HepG2 (cell line): Measurements from ENCODE around the gene ATP23. TPM values are rescaled to one million over a fixed set of nuclear protein-coding genes. Genes with fewer than 3 reads are reported as not detected.

Source experiments
- CBFB ChIP-seq: sonication (generic); formaldehyde crosslinking; IDR thresholded peaks from 2 replicates; pipeline ENCODE4 v1.4.0; 2020; ENCODE audit warnings: missing genetic modification reagents
- DNMT3B ChIP-seq: conservative IDR thresholded peaks from 2 replicates; pipeline ENCODE4 v1.6.1; 2016; ENCODE audit warnings: missing biosample characterization, control low read depth
- GLI4 ChIP-seq: sonication (generic); formaldehyde crosslinking; IDR thresholded peaks from 2 replicates; pipeline ENCODE4 v1.5.1; 2020; ENCODE audit warnings: missing genetic modification reagents, mild to moderate bottlenecking, moderate library complexity, borderline replicate concordance
- KLF15 ChIP-seq: sonication (generic); formaldehyde crosslinking; IDR thresholded peaks from 2 replicates; pipeline ENCODE4 v1.8.1; 2023; ENCODE audit warnings: borderline replicate concordance, mild to moderate bottlenecking, inconsistent platforms, missing genetic modification reagents, mixed read lengths
- PHF20 ChIP-seq: sonication (generic); formaldehyde crosslinking; IDR thresholded peaks from 2 replicates; pipeline ENCODE4 v1.5.0; 2020; ENCODE audit warnings: mild to moderate bottlenecking, missing genetic modification reagents
- SAFB2 ChIP-seq: sonication (generic); formaldehyde crosslinking; IDR thresholded peaks from 2 replicates; pipeline ENCODE4 v1.5.1; 2020; ENCODE audit warnings: missing genetic modification reagents, low read depth, mild to moderate bottlenecking, borderline replicate concordance
- SIN3B ChIP-seq: fragments of 150-350 bp; IDR thresholded peaks from 2 replicates; pipeline ENCODE4 v1.6.1; 2014; ENCODE audit warnings: low read length
- U2AF1 ChIP-seq: fragments of 200-400 bp; formaldehyde crosslinking; optimal IDR thresholded peaks from 2 replicates; pipeline ENCODE3; 2017; ENCODE audit warnings: mild to moderate bottlenecking, low read depth, low read length
- U2AF2 ChIP-seq: fragments of 200-400 bp; formaldehyde crosslinking; IDR thresholded peaks from 2 replicates; pipeline ENCODE4 v1.6.1; 2017; ENCODE audit warnings: low read depth, mild to moderate bottlenecking, low read length
- ZNF616 ChIP-seq: sonication (generic); formaldehyde crosslinking; IDR thresholded peaks from 2 replicates; pipeline ENCODE4 v1.5.0; 2020; ENCODE audit warnings: low read depth, mild to moderate bottlenecking, missing genetic modification reagents
- ZNF839 ChIP-seq: sonication (generic); formaldehyde crosslinking; IDR thresholded peaks from 2 replicates; pipeline ENCODE4 v1.4.0; 2020; ENCODE audit warnings: missing genetic modification reagents, mild to moderate bottlenecking, borderline replicate concordance
- polyA plus RNA-seq, 8 experiments: library from polyadenylated mRNA; depleted of rRNA in 3 of 8; stranded (reverse) in 7 of 8; unstranded in 1 of 8; fragments of >200 nt; fragmentation: Illumina TruSeq in 4 of 8; extraction: Trizol in 4 of 8; gene quantifications; 2 replicates each; pipeline versions ENCODE4 v1.2.1 to v1.2.3, GENCODE V29; 2011 to 2016; ENCODE audit warnings: low read depth in 4 of 8, missing spikeins in 1 of 8, mixed read lengths in 1 of 8; ENCODE audit not compliant: insufficient read depth in 1 of 8
- total RNA-seq, 5 experiments: library from RNA; depleted of rRNA; stranded (reverse); fragments of >200 nt; fragmentation: Illumina TruSeq; extraction: Trizol; gene quantifications; 2 replicates each; pipeline ENCODE4 v1.2.3, GENCODE V29; 2016; ENCODE audit warnings: low read depth in 1 of 5
- TF ChIP-seq, protein P1 (sequence below): sonication (generic); formaldehyde crosslinking; IDR thresholded peaks from 2 replicates; pipeline ENCODE4 v1.4.0; 2020; ENCODE audit warnings: missing genetic modification reagents
- TF ChIP-seq, protein P2 (sequence below): sonication (generic); formaldehyde crosslinking; IDR thresholded peaks from 2 replicates; pipeline ENCODE4 v1.4.0; 2020; ENCODE audit warnings: mild to moderate bottlenecking, missing genetic modification reagents, borderline replicate concordance
- TF ChIP-seq, protein P3 (sequence below): sonication (generic); formaldehyde crosslinking; IDR thresholded peaks from 2 replicates; pipeline ENCODE4 v1.8.0; 2022; ENCODE audit warnings: mild to moderate bottlenecking, missing genetic modification reagents, moderate library complexity
- TF ChIP-seq, protein P4 (sequence below): sonication (generic); formaldehyde crosslinking; IDR thresholded peaks from 2 replicates; pipeline ENCODE4 v1.4.0; 2020; ENCODE audit warnings: missing genetic modification reagents
- TF ChIP-seq, protein P5 (sequence below): sonication (generic); IDR thresholded peaks from 2 replicates; pipeline ENCODE4 v1.6.1; 2016; ENCODE audit warnings: low read depth, borderline replicate concordance

ATP23 gene
- total and polyA plus RNA-seq, 2 of the 13 experiments (the other 11 are each of a cell fraction or from before 2014, with no cell fraction given): 12.1 to 14.7 TPM

DNA sequence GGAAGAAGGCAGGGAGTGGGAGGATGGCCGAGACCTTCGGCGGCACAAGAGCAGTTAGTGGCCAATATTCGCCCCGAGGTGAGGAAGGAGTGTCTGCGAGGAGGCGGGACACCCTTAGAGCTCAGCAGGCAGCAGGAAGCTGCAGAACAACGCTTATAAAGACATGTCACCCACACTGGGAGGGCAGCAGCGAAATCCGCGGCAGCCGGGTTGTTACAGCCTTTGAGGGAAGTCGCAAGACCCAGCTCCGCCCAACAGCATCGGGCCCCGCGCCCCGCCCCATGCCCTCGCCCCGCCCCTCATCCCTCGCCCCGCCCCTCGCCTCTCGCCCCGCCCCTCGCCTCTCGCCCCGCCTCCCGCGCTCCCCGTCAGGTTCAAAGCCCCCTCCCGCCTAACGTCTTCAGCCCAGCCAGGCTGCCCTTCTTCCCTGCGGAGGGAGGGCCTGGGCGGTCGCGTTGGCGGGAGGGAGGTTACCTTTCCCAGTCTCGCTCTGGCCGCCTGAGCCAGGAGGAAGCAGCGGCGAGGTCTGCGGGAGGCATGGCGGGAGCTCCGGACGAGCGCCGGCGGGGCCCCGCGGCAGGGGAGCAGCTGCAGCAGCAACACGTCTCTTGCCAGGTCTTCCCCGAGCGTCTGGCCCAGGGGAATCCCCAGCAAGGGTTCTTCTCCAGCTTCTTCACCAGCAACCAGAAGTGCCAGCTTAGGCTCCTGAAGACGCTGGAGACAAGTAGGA, at the start of gene ATP23 (continued):
- TF ChIP-seq, protein P1, sequence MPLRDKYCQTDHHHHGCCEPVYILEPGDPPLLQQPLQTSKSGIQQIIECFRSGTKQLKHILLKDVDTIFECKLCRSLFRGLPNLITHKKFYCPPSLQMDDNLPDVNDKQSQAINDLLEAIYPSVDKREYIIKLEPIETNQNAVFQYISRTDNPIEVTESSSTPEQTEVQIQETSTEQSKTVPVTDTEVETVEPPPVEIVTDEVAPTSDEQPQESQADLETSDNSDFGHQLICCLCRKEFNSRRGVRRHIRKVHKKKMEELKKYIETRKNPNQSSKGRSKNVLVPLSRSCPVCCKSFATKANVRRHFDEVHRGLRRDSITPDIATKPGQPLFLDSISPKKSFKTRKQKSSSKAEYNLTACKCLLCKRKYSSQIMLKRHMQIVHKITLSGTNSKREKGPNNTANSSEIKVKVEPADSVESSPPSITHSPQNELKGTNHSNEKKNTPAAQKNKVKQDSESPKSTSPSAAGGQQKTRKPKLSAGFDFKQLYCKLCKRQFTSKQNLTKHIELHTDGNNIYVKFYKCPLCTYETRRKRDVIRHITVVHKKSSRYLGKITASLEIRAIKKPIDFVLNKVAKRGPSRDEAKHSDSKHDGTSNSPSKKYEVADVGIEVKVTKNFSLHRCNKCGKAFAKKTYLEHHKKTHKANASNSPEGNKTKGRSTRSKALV (CRISPR knock-in tag): no peak
- TF ChIP-seq ZNF616 (peak; percentile 82), SAFB2 (CRISPR knock-in tag) (no peak), CBFB (0 out of 2 replicates have a peak, but pooled peaks have one; percentile 22), SIN3B (no peak), ZNF839 (CRISPR knock-in tag) (no peak), PHF20 (CRISPR knock-in tag) (peak; percentile 41; the same call in 1 of the 2 replicates), DNMT3B (CRISPR knock-in tag) (no peak), U2AF1 (no peak), GLI4 (CRISPR knock-in tag) (no peak), U2AF2 (no peak), KLF15 (CRISPR knock-in tag) (no peak)
- TF ChIP-seq, protein P2, sequence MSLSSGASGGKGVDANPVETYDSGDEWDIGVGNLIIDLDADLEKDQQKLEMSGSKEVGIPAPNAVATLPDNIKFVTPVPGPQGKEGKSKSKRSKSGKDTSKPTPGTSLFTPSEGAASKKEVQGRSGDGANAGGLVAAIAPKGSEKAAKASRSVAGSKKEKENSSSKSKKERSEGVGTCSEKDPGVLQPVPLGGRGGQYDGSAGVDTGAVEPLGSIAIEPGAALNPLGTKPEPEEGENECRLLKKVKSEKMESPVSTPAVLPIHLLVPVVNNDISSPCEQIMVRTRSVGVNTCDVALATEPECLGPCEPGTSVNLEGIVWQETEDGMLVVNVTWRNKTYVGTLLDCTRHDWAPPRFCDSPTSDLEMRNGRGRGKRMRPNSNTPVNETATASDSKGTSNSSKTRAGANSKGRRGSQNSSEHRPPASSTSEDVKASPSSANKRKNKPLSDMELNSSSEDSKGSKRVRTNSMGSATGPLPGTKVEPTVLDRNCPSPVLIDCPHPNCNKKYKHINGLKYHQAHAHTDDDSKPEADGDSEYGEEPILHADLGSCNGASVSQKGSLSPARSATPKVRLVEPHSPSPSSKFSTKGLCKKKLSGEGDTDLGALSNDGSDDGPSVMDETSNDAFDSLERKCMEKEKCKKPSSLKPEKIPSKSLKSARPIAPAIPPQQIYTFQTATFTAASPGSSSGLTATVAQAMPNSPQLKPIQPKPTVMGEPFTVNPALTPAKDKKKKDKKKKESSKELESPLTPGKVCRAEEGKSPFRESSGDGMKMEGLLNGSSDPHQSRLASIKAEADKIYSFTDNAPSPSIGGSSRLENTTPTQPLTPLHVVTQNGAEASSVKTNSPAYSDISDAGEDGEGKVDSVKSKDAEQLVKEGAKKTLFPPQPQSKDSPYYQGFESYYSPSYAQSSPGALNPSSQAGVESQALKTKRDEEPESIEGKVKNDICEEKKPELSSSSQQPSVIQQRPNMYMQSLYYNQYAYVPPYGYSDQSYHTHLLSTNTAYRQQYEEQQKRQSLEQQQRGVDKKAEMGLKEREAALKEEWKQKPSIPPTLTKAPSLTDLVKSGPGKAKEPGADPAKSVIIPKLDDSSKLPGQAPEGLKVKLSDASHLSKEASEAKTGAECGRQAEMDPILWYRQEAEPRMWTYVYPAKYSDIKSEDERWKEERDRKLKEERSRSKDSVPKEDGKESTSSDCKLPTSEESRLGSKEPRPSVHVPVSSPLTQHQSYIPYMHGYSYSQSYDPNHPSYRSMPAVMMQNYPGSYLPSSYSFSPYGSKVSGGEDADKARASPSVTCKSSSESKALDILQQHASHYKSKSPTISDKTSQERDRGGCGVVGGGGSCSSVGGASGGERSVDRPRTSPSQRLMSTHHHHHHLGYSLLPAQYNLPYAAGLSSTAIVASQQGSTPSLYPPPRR (CRISPR knock-in tag): peak; percentile 41; the same call in 1 of the 2 replicates
- TF ChIP-seq, protein P3, sequence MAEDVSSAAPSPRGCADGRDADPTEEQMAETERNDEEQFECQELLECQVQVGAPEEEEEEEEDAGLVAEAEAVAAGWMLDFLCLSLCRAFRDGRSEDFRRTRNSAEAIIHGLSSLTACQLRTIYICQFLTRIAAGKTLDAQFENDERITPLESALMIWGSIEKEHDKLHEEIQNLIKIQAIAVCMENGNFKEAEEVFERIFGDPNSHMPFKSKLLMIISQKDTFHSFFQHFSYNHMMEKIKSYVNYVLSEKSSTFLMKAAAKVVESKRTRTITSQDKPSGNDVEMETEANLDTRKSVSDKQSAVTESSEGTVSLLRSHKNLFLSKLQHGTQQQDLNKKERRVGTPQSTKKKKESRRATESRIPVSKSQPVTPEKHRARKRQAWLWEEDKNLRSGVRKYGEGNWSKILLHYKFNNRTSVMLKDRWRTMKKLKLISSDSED (CRISPR knock-in tag): no peak
- TF ChIP-seq, protein P4, sequence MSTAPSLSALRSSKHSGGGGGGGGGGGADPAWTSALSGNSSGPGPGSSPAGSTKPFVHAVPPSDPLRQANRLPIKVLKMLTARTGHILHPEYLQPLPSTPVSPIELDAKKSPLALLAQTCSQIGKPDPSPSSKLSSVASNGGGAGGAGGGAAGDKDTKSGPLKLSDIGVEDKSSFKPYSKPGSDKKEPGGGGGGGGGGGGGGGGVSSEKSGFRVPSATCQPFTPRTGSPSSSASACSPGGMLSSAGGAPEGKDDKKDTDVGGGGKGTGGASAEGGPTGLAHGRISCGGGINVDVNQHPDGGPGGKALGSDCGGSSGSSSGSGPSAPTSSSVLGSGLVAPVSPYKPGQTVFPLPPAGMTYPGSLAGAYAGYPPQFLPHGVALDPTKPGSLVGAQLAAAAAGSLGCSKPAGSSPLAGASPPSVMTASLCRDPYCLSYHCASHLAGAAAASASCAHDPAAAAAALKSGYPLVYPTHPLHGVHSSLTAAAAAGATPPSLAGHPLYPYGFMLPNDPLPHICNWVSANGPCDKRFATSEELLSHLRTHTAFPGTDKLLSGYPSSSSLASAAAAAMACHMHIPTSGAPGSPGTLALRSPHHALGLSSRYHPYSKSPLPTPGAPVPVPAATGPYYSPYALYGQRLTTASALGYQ (CRISPR knock-in tag): no peak
- TF ChIP-seq, protein P5, sequence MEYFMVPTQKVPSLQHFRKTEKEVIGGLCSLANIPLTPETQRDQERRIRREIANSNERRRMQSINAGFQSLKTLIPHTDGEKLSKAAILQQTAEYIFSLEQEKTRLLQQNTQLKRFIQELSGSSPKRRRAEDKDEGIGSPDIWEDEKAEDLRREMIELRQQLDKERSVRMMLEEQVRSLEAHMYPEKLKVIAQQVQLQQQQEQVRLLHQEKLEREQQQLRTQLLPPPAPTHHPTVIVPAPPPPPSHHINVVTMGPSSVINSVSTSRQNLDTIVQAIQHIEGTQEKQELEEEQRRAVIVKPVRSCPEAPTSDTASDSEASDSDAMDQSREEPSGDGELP: no peak
